PC-9 (cell line): ENCODE data around the gene LIMS2. TPM values are rescaled to one million over a fixed set of nuclear protein-coding genes. Genes with fewer than 3 reads are reported as not detected.

Experiments
- BruUV-seq: library from RNA; stranded (reverse); fragments of 400-500 nt; replicated peaks from 2 replicates; lab custom pipeline; 2021; lab: Mats Ljungman, UMichigan
- CTCF ChIA-PET: fragments of 300-600 bp; sonication (Branson Sonifier 250); formaldehyde crosslinking; loops from one replicate; lab custom pipeline; 2022; ENCODE audit warnings: antibody characterized with exemption; lab: Charles Lee
- POLR2A ChIA-PET: fragments of 300-600 bp; sonication (Branson Sonifier 250); formaldehyde crosslinking; loops from one replicate; lab custom pipeline; 2022; ENCODE audit warnings: antibody characterized with exemption; ENCODE audit not compliant: unreplicated experiment; lab: Charles Lee
- DNase-seq, 2 experiments: peaks; one replicate each; pipeline versions ENCODE4 v3.0.0 to v3.0.0-alpha.2; 2015 to 2022; ENCODE audit warnings: mixed read lengths in 1 of 2
- H2AFZ ChIP-seq: fragments of 200-600 bp; sonication (generic); 2 replicates; pipeline ENCODE4 v1.8.1; 2017; ENCODE audit warnings: antibody characterized with exemption
- H3F3A ChIP-seq: fragments of 200-600 bp; sonication (generic); 2 replicates; pipeline ENCODE4 v1.8.1; 2017; ENCODE audit warnings: antibody characterized with exemption, mild to moderate bottlenecking, low read depth; ENCODE audit not compliant: insufficient read depth
- H3K27ac ChIP-seq: fragments of 200-600 bp; sonication (generic); 2 replicates; pipeline ENCODE4 v1.6.1; 2016; ENCODE audit warnings: mixed run types
- H3K27me3 ChIP-seq: fragments of 200-600 bp; sonication (generic); 2 replicates; pipeline ENCODE4 v1.6.1; 2016; ENCODE audit warnings: low read depth, mixed run types; ENCODE audit not compliant: insufficient read depth
- H3K36me3 ChIP-seq: fragments of 200-600 bp; sonication (generic); 2 replicates; pipeline ENCODE4 v1.6.1; 2016; ENCODE audit warnings: low read depth, mixed run types
- H3K4me1 ChIP-seq: fragments of 200-600 bp; sonication (generic); replicated peaks from 2 replicates; pipeline ENCODE4 v1.6.1; 2016; ENCODE audit warnings: mixed run types; ENCODE audit not compliant: insufficient read depth
- H3K4me2 ChIP-seq: fragments of 200-600 bp; sonication (generic); 2 replicates; pipeline ENCODE4 v1.6.1; 2017; ENCODE audit warnings: mixed run types
- H3K4me3 ChIP-seq: fragments of 200-600 bp; sonication (generic); 2 replicates; pipeline ENCODE4 v1.6.1; 2016; ENCODE audit warnings: mixed run types
- H3K79me2 ChIP-seq: fragments of 200-600 bp; sonication (generic); 2 replicates; pipeline ENCODE4 v1.6.1; 2017; ENCODE audit warnings: low read depth, mixed run types
- H3K9me2 ChIP-seq: fragments of 200-600 bp; sonication (generic); 2 replicates; pipeline ENCODE4 v1.8.1; 2017; ENCODE audit warnings: mild to moderate bottlenecking; ENCODE audit not compliant: insufficient read depth
- H3K9me3 ChIP-seq: fragments of 200-600 bp; sonication (generic); 2 replicates; pipeline ENCODE4 v1.8.1; 2016; ENCODE audit warnings: low read depth; ENCODE audit not compliant: insufficient read depth
- H4K20me1 ChIP-seq: fragments of 200-600 bp; sonication (generic); 2 replicates; pipeline ENCODE4 v1.8.1; 2017; ENCODE audit not compliant: insufficient read depth
- EZH2 ChIP-seq: fragments of 200-600 bp; sonication (generic); IDR thresholded peaks from 2 replicates; pipeline ENCODE4 v1.8.0; 2017; ENCODE audit warnings: antibody characterized with exemption, low read depth
- intact Hi-C: fragments of 100-400 bp; cut with micrococcal nuclease; formaldehyde crosslinking; loops from one replicate; pipeline ENCODE4 v1.10.0; 2022; ENCODE audit not compliant: unreplicated experiment
- total RNA-seq: library from RNA; stranded (reverse); gene quantifications from 2 replicates; pipeline ENCODE4 v1.2.3, GENCODE V29; 2021
- TF ChIP-seq, protein P1 (sequence below): fragments of 200-600 bp; sonication (generic); conservative IDR thresholded peaks from 2 replicates; pipeline ENCODE4 v1.6.1; 2017; ENCODE audit warnings: mixed run types, antibody characterized with exemption, mild to moderate bottlenecking, moderate library complexity

The LIMS2 gene
- total RNA-seq, 1 experiment from 2014 or later = 1.4 TPM

DNA sequence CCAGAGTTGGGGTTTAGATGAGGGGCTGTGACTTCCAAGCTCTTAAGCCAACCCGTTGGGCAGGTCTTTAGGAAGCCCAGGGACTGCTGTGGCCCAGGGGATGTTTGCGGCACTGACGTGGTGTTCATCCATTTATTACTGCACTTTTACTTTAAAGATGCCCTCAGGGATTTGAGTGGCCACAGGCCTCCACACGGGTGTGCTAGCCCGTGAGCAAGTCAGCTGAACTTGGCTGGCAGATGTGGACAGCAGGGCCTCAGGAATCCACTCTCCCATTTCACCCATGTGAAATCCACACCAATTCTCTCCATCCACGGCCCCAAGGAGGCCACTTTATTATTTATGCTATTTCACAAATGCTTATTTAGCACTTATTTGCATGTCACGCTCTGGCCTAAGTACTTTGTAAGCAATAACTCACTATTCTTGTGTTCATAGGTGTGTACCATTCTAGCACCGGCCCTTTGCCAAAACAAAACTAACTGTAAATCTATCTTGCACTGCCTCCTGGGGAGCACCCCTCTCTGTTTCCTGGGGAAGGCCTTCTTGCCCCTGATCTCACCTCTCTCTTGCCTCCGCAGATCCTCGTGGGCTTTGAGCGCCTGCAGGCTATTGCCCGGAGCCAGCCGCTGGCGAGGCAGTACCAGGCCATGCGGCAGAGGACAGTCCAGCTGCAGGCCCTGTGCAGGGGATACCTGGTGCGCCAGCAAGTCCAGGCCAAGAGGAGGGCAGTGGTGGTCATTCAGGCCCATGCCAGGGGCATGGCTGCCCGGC, 68.5 kb downstream of the LIMS2 start:
- Histone ChIP-seq H3K36me3 (no peaks in the 10 kb centered on the region), H2AFZ (no peak overlapping the region), H3K4me1 (no peaks in the 10 kb centered on the region), H3F3A (no peaks in the 10 kb centered on the region), H3K9me3 (peaks cover 7% of the 10 kb centered on the region; the same call in 1 of the 2 replicates), H3K4me3 (no peak overlapping the region), H3K9me2 (no peaks in the 10 kb centered on the region), H3K4me2 (no peak overlapping the region), H3K27ac (no peak overlapping the region), H4K20me1 (no peaks in the 10 kb centered on the region), H3K79me2 (no peaks in the 10 kb centered on the region), H3K27me3 (peaks cover 57% of the 10 kb centered on the region)
- no peak for DNase-seq
- intact Hi-C loops = no loop called here
- no peak for TF ChIP-seq EZH2
- TF ChIP-seq, protein P1, sequence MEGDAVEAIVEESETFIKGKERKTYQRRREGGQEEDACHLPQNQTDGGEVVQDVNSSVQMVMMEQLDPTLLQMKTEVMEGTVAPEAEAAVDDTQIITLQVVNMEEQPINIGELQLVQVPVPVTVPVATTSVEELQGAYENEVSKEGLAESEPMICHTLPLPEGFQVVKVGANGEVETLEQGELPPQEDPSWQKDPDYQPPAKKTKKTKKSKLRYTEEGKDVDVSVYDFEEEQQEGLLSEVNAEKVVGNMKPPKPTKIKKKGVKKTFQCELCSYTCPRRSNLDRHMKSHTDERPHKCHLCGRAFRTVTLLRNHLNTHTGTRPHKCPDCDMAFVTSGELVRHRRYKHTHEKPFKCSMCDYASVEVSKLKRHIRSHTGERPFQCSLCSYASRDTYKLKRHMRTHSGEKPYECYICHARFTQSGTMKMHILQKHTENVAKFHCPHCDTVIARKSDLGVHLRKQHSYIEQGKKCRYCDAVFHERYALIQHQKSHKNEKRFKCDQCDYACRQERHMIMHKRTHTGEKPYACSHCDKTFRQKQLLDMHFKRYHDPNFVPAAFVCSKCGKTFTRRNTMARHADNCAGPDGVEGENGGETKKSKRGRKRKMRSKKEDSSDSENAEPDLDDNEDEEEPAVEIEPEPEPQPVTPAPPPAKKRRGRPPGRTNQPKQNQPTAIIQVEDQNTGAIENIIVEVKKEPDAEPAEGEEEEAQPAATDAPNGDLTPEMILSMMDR = no peak
- POLR2A ChIA-PET = no interaction called here
- no TSS peak for BruUV-seq
- CTCF ChIA-PET = no interaction called here

DNA sequence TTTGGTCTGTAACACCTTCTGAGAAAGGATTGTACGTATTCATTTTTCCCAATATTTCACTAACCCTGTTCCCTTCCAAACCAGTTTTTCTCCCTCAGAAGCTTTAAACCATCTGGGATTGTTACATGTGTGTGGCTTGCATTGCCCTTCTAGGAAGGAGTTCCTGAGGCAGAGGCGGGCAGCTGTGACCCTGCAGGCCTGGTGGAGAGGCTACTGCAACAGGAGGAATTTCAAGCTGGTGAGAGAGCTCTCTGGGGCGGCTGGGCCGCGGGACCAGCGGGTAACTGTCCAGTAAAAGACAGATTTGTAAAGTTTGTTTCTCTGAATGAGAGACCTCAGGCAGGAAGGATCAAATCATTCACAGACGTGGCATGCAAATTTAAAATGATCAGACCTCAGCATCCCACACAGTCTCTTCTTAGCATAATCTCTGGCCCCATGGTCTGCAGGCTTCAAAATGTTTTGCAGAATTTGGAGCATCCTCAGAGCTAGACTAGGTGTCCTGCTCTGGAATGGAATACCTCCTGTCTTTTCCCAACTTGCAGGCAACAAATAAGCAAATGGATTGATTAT, 69.6 kb downstream of the LIMS2 start:
- peaks cover 7% of the 10 kb centered on the region; the same call in 1 of the 2 replicates for H3K9me3 ChIP-seq
- CTCF ChIA-PET = no interaction called here
- peaks cover 47% of the 10 kb centered on the region for H3K27me3 ChIP-seq
- no peaks in the 10 kb centered on the region for H3K9me2 ChIP-seq
- no peak for TF ChIP-seq EZH2
- TF ChIP-seq, protein P1 = no peak
- no peak overlapping the region for H3K27ac ChIP-seq
- H2AFZ ChIP-seq = no peak overlapping the region
- no peaks in the 10 kb centered on the region for H3K36me3 ChIP-seq
- no peaks in the 10 kb centered on the region for H3K4me1 ChIP-seq
- H3F3A ChIP-seq = no peaks in the 10 kb centered on the region
- H4K20me1 ChIP-seq = no peaks in the 10 kb centered on the region
- DNase-seq = no peak
- POLR2A ChIA-PET = no interaction called here
- no peak overlapping the region for H3K4me3 ChIP-seq
- intact Hi-C loops = no loop called here
- no TSS peak for BruUV-seq
- no peak overlapping the region for H3K4me2 ChIP-seq
- H3K79me2 ChIP-seq = no peaks in the 10 kb centered on the region

DNA sequence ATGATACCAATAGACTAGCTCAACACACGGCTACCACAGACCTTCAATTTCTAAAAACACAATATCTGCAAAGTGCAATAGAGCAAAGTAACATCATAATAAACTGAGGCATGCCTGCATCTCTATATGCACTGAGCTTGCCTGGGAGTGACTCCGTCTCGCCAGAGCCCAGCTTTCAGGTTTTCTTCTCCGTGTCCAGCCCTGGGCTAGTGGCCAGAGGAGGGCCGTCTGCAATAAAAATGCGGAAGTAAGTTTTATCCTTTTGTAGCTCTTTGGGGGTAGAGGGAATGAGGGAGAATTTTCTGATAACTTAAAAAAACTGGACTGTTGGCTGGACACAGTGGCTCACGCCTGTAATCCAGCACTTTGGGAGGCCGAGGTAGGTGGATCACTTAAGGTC, 70.3 kb downstream of the LIMS2 start:
- Histone ChIP-seq H2AFZ (no peak overlapping the region), H3K4me1 (no peaks in the 10 kb centered on the region), H3K36me3 (no peaks in the 10 kb centered on the region), H3K4me2 (no peak overlapping the region), H4K20me1 (no peaks in the 10 kb centered on the region), H3K27me3 (peaks cover 40% of the 10 kb centered on the region), H3K79me2 (no peaks in the 10 kb centered on the region), H3F3A (no peaks in the 10 kb centered on the region), H3K27ac (no peak overlapping the region), H3K4me3 (no peak overlapping the region), H3K9me2 (no peaks in the 10 kb centered on the region), H3K9me3 (peaks cover 7% of the 10 kb centered on the region; the same call in 1 of the 2 replicates)
- DNase-seq = no peak
- CTCF ChIA-PET = no interaction called here
- intact Hi-C loops = no loop called here
- no TSS peak for BruUV-seq
- POLR2A ChIA-PET = no interaction called here
- no peak for TF ChIP-seq EZH2
- TF ChIP-seq, protein P1 = no peak
